ENCODE data around the gene SHROOM4.

SHROOM4 gene

DNA sequence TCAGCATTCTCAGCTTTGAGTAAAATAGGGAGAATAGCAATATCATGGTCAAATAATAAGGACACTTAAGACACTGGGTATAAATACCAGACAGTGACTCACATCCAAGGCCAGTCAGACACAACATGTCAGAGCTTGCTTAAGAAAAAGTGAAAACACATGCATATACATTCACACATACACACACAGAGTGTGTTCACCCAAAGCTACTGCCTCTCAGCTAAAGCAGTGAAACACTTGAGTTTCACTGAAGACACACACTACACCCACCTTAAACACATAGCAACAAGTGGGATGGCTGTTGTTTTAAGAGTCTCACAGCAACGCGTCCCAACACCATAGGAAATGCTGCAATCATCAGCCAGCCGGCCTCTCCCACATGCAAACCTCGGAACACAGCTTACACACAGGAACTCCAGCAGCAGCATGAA is 14.4 kb downstream of the SHROOM4 start:
- peak; percentile 68 for DNase-seq (ENCODE audit: low read depth, low spot score)
- no peak overlapping the region for H3K4me3 ChIP-seq (ENCODE audit: low read depth, low read length)

DNA sequence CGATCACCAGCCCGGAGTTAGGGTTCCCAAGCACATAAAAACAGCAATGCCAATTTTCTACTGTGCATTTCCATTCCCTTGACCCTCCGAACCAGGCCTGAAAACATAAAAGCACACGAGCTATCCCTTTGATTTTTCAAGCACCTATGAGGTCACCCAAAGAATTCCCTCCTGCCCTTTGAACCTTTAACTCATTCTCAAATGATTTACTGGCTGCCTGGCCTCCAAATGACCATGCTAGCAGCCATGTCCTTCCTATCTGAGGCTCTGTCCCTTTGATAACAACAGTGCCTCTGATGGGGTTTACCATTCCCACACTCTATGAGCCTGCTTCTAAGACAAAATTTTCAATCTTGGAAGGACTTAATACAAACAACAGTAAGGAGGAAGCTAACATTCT is 15.2 kb downstream of the SHROOM4 start:
- TF ChIP-seq, protein P1, sequence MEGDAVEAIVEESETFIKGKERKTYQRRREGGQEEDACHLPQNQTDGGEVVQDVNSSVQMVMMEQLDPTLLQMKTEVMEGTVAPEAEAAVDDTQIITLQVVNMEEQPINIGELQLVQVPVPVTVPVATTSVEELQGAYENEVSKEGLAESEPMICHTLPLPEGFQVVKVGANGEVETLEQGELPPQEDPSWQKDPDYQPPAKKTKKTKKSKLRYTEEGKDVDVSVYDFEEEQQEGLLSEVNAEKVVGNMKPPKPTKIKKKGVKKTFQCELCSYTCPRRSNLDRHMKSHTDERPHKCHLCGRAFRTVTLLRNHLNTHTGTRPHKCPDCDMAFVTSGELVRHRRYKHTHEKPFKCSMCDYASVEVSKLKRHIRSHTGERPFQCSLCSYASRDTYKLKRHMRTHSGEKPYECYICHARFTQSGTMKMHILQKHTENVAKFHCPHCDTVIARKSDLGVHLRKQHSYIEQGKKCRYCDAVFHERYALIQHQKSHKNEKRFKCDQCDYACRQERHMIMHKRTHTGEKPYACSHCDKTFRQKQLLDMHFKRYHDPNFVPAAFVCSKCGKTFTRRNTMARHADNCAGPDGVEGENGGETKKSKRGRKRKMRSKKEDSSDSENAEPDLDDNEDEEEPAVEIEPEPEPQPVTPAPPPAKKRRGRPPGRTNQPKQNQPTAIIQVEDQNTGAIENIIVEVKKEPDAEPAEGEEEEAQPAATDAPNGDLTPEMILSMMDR (IDR thresholded peaks at IDR 0.05; ENCODE audit: low read depth, low read length) = no peak
- in situ Hi-C loops (cut with HindIII; ENCODE audit: low sequenced_read_pairs) = no loop called here
- H3K4me3 ChIP-seq (ENCODE audit: low read depth, low read length) = no peak overlapping the region
- no peak for DNase-seq (ENCODE audit: low read depth, low spot score)

More for the DNA sequence above, 14.4 kb downstream of the SHROOM4 start:
- in situ Hi-C loops (cut with HindIII; ENCODE audit: low sequenced_read_pairs) = no loop called here
- TF ChIP-seq, protein P1 (IDR thresholded peaks at IDR 0.05; ENCODE audit: low read depth, low read length) = no peak

DNA sequence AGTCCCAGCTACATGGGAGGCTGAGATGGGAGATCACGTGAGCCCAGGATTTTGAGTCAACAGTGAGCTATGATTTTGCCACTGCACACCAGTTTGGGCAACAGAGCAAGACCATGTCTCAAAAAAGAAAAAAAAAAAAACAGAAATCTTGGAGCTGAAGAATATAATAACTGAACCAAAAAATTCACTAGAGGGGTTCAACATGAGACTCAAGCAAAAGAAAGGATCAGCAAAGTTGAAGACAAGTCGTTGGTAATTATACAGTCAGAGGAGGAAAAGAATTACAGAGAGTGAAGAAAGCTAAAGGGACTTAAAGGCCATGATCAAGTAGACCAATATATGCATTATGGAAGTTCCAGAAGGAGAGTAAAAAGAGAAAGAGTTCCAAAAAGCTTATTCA is 26.9 kb downstream of the SHROOM4 start:
- no peak overlapping the region for H3K4me3 ChIP-seq (ENCODE audit: low read depth, low read length)
- no peak for DNase-seq (ENCODE audit: low read depth, low spot score)
- TF ChIP-seq, protein P1 (IDR thresholded peaks at IDR 0.05; ENCODE audit: low read depth, low read length) = no peak
- in situ Hi-C loops (cut with HindIII; ENCODE audit: low sequenced_read_pairs) = no loop called here

- TF ChIP-seq, protein P1 (IDR thresholded peaks at IDR 0.05; ENCODE audit: low read depth, low read length) = no peak
- H3K4me3 ChIP-seq (ENCODE audit: low read depth, low read length) = no peak overlapping the region
- in situ Hi-C loops (cut with HindIII; ENCODE audit: low sequenced_read_pairs) = no loop called here
- no peak for DNase-seq (ENCODE audit: low read depth, low spot score)
Observed at GRCh38 chrX:50780144-50780543, 33.9 kb downstream of the SHROOM4 start.

- DNase-seq (ENCODE audit: low read depth, low spot score) = no peak
- H3K4me3 ChIP-seq (ENCODE audit: low read depth, low read length) = no peak overlapping the region
- in situ Hi-C loops (cut with HindIII; ENCODE audit: low sequenced_read_pairs) = no loop called here
- TF ChIP-seq, protein P1 (IDR thresholded peaks at IDR 0.05; ENCODE audit: low read depth, low read length) = no peak
Observed at GRCh38 chrX:50779694-50780093, 34.3 kb downstream of the SHROOM4 start.

- TF ChIP-seq, protein P1 (IDR thresholded peaks at IDR 0.05; ENCODE audit: low read depth, low read length) = no peak
- DNase-seq (ENCODE audit: low read depth, low spot score) = no peak
- in situ Hi-C loops (cut with HindIII; ENCODE audit: low sequenced_read_pairs) = no loop called here
- H3K4me3 ChIP-seq (ENCODE audit: low read depth, low read length) = no peak overlapping the region
Observed at GRCh38 chrX:50778272-50778671, 35.7 kb downstream of the SHROOM4 start.

GRCh38 chrX:50776248-50776647 is 37.7 kb downstream of the SHROOM4 start:
- in situ Hi-C loops (cut with HindIII; ENCODE audit: low sequenced_read_pairs) = no loop called here
- TF ChIP-seq, protein P1 (IDR thresholded peaks at IDR 0.05; ENCODE audit: low read depth, low read length) = no peak
- DNase-seq (ENCODE audit: low read depth, low spot score) = no peak
- H3K4me3 ChIP-seq (ENCODE audit: low read depth, low read length) = no peak overlapping the region
